Fibroblast of skin of right biceps (primary cell): Measurements from ENCODE around the gene GBP7.
"Not testable (repeated sequence)": the region's sequence is repeated elsewhere in the genome, so short reads cannot be mapped to it uniquely, and the experiment has no call there.

ENCODE experiments used
- DNase-seq: peaks from one replicate; pipeline ENCODE4 v3.0.0-alpha.2; 2013

The GBP7 gene

GRCh38 chr1:89175601-89176256 lies at the start of gene GBP7:
TSS of gene GBP7 (minus strand) at chr1:89176003. CDS start at chr1:89171935, 4,068 bp downstream.
- no peak for DNase-seq

- no peak for DNase-seq
Observed at GRCh38 chr1:89221341-89221740, 45.5 kb upstream of the GBP7 start.

- DNase-seq = not testable (repeated sequence)
Observed at GRCh38 chr1:89219851-89220250, 44.0 kb upstream of the GBP7 start.

GRCh38 chr1:89218941-89219340 lies 43.1 kb upstream of the GBP7 start:
- not testable (repeated sequence) for DNase-seq

GRCh38 chr1:89213347-89213746 lies 37.5 kb upstream of the GBP7 start:
- DNase-seq = no peak

- DNase-seq = no peak
Observed at GRCh38 chr1:89211035-89211634, 35.3 kb upstream of the GBP7 start.

GRCh38 chr1:89206373-89206772 lies 30.6 kb upstream of the GBP7 start:
- no peak for DNase-seq

- peak; percentile 85 for DNase-seq
Observed at GRCh38 chr1:89203166-89203565, 27.4 kb upstream of the GBP7 start.

- no peak for DNase-seq
Observed at GRCh38 chr1:89201106-89201794, 25.4 kb upstream of the GBP7 start.

GRCh38 chr1:89200663-89201062 lies 24.9 kb upstream of the GBP7 start:
- DNase-seq = peak; percentile 74

GRCh38 chr1:89199525-89200031 lies 23.8 kb upstream of the GBP7 start:
- DNase-seq = no peak

- DNase-seq = peak; percentile 5
Observed at GRCh38 chr1:89198491-89199072, 22.8 kb upstream of the GBP7 start, which contains the start of gene GBP4. TSS of gene GBP4 (minus strand) at chr1:89198942. CDS start at chr1:89198834, 108 bp downstream.

- no peak for DNase-seq
Observed at GRCh38 chr1:89198081-89198480, 22.3 kb upstream of the GBP7 start.

GRCh38 chr1:89195476-89195875 lies 19.7 kb upstream of the GBP7 start:
- DNase-seq = no peak

GRCh38 chr1:89191314-89191713 lies 15.5 kb upstream of the GBP7 start:
- peak; percentile 20 for DNase-seq

- DNase-seq = peak; percentile 5
Observed at GRCh38 chr1:89190017-89190416, 14.2 kb upstream of the GBP7 start.

GRCh38 chr1:89179343-89179742 lies 3.5 kb upstream of the GBP7 start:
- peak; percentile 36 for DNase-seq

GRCh38 chr1:89176971-89177370 lies 1.2 kb upstream of the GBP7 start:
- DNase-seq = no peak

- no peak for DNase-seq
Observed at GRCh38 chr1:89174491-89174890, 1.3 kb downstream of the GBP7 start.

GRCh38 chr1:89172468-89173143 lies 3.2 kb downstream of the GBP7 start:
- no peak for DNase-seq

- no peak for DNase-seq
Observed at GRCh38 chr1:89171067-89171438, 4.8 kb downstream of the GBP7 start.

GRCh38 chr1:89170170-89171066 lies 5.4 kb downstream of the GBP7 start:
- DNase-seq = no peak
